Fibroblast of lung (primary cell): Measurements from ENCODE around the gene KLHDC4. TPM values are rescaled to one million over a fixed set of nuclear protein-coding genes. Genes with fewer than 3 reads are reported as not detected.

Experiments used
- DNase-seq, 2 donors: peaks; one replicate each; pipeline versions ENCODE4 v3.0.0 to v3.0.0-alpha.2; 2010; ENCODE audit warnings: low read depth in 2 of 2
- H2AFZ ChIP-seq: 2 replicates; pipeline ENCODE4 v1.5.1; 2012; ENCODE audit warnings: low read length, control low read depth, inconsistent platforms
- H3K27ac ChIP-seq: 2 replicates; pipeline ENCODE4 v1.5.1; 2011; ENCODE audit warnings: low read length, control low read depth; ENCODE audit not compliant: insufficient read depth
- H3K27me3 ChIP-seq: 2 replicates; pipeline ENCODE4 v1.5.1; 2011; ENCODE audit warnings: mild to moderate bottlenecking, low read length; ENCODE audit not compliant: control insufficient read depth, insufficient read depth
- H3K36me3 ChIP-seq: 2 replicates; pipeline ENCODE4 v1.5.1; 2011; ENCODE audit warnings: low read length; ENCODE audit not compliant: control insufficient read depth, insufficient read depth
- H3K4me1 ChIP-seq: 2 replicates; pipeline ENCODE4 v1.5.1; 2011; ENCODE audit warnings: low read length; ENCODE audit not compliant: control insufficient read depth, insufficient read depth; ENCODE audit errors: extremely low read depth
- H3K4me2 ChIP-seq: 2 replicates; pipeline ENCODE4 v1.5.1; 2011; ENCODE audit warnings: low read length, control low read depth; ENCODE audit not compliant: insufficient read depth; ENCODE audit errors: extremely low read depth
- H3K4me3 ChIP-seq, 4 experiments: fragments of 200-600 bp in 1 of 4; sonication (generic) in 1 of 4; replicated peaks in 1 of 4; 2 replicates each; pipeline ENCODE4 v1.5.1; 2011 to 2016; ENCODE audit warnings: low read length in 4 of 4, low read depth in 3 of 4, mild to moderate bottlenecking in 3 of 4, control low read depth in 2 of 4, inconsistent platforms in 1 of 4, mixed read lengths in 1 of 4; ENCODE audit not compliant: insufficient read depth in 1 of 4; ENCODE audit errors: control extremely low read depth in 1 of 4
- H3K79me2 ChIP-seq: 2 replicates; pipeline ENCODE4 v1.5.1; 2012; ENCODE audit warnings: mild to moderate bottlenecking, low read length, inconsistent platforms; ENCODE audit not compliant: control insufficient read depth, insufficient read depth
- H3K9ac ChIP-seq: 2 replicates; pipeline ENCODE4 v1.5.1; 2011; ENCODE audit warnings: mild to moderate bottlenecking, low read length, control low read depth; ENCODE audit not compliant: insufficient read depth
- H3K9me3 ChIP-seq: 2 replicates; pipeline ENCODE4 v1.5.1; 2012; ENCODE audit warnings: low read depth, low read length; ENCODE audit not compliant: control insufficient read depth, insufficient read depth
- H4K20me1 ChIP-seq: 2 replicates; pipeline ENCODE4 v1.5.1; 2011; ENCODE audit warnings: low read length; ENCODE audit not compliant: control insufficient read depth, insufficient read depth; ENCODE audit errors: extremely low read depth
- EZH2 ChIP-seq: IDR thresholded peaks from 2 replicates; pipeline ENCODE4 v1.5.1; 2012; ENCODE audit warnings: low read length, control low read depth, mild to moderate bottlenecking; ENCODE audit errors: missing control alignments
- polyA plus RNA-seq, 2 donors: library from polyadenylated mRNA; depleted of rRNA in 1 of 2; stranded (reverse) in 1 of 2; unstranded in 1 of 2; fragments of >200 nt; gene quantifications; 2 replicates each; pipeline ENCODE4 v1.2.1, GENCODE V29; 2011 to 2012; ENCODE audit warnings: missing spikeins in 1 of 2
- total RNA-seq: library from RNA; depleted of rRNA; stranded (reverse); fragments of >200 nt; gene quantifications from 2 replicates; pipeline ENCODE4 v1.2.1, GENCODE V29; 2014
- TF ChIP-seq, protein P1 (sequence below), 2 donors: IDR thresholded peaks in 1 of 2; conservative IDR thresholded peaks in 1 of 2; 1 replicate in 1 of 2; 2 replicates in 1 of 2; pipeline ENCODE4 v1.5.1; 2011 to 2012; ENCODE audit warnings: low read length in 2 of 2, control low read depth in 1 of 2, inconsistent platforms in 1 of 2, low read depth in 1 of 2, mild to moderate bottlenecking in 1 of 2

KLHDC4 gene
- total and polyA plus RNA-seq, 2 donors (not counting 1 experiment from before 2014, with no cell fraction given), result 7.3 to 17.8 TPM

GRCh38 chr16:87680272-87680644, 85.5 kb downstream of the KLHDC4 start:
- Histone ChIP-seq H3K27me3 (no peaks in the 10 kb centered on the region), H3K4me1 (peaks cover 9% of the 10 kb centered on the region), H3K36me3 (no peaks in the 10 kb centered on the region), H3K79me2 (no peaks in the 10 kb centered on the region), H3K4me2 (no peak overlapping the region), H3K9ac (no peak overlapping the region), H4K20me1 (no peaks in the 10 kb centered on the region), H3K4me3 (no peak overlapping the region), H3K27ac (no peak overlapping the region), H3K9me3 (no peaks in the 10 kb centered on the region), H2AFZ (no peak overlapping the region)
- DNase-seq, result no peak
- TF ChIP-seq, protein P1, sequence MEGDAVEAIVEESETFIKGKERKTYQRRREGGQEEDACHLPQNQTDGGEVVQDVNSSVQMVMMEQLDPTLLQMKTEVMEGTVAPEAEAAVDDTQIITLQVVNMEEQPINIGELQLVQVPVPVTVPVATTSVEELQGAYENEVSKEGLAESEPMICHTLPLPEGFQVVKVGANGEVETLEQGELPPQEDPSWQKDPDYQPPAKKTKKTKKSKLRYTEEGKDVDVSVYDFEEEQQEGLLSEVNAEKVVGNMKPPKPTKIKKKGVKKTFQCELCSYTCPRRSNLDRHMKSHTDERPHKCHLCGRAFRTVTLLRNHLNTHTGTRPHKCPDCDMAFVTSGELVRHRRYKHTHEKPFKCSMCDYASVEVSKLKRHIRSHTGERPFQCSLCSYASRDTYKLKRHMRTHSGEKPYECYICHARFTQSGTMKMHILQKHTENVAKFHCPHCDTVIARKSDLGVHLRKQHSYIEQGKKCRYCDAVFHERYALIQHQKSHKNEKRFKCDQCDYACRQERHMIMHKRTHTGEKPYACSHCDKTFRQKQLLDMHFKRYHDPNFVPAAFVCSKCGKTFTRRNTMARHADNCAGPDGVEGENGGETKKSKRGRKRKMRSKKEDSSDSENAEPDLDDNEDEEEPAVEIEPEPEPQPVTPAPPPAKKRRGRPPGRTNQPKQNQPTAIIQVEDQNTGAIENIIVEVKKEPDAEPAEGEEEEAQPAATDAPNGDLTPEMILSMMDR (conservative IDR thresholded peaks at IDR 0.05 in 1 of 2, IDR thresholded peaks at IDR 0.05 in 1 of 2; ENCODE audit: low read depth in 1 of 2, low read length in 2 of 2), result no peak

GRCh38 chr16:87679593-87680271, 86.1 kb downstream of the KLHDC4 start:
- no peaks in the 10 kb centered on the region for H3K79me2 ChIP-seq
- H3K9ac ChIP-seq, result no peak overlapping the region
- no peak overlapping the region for H3K4me2 ChIP-seq
- no peak for TF ChIP-seq EZH2
- TF ChIP-seq, protein P1 (conservative IDR thresholded peaks at IDR 0.05 in 1 of 2, IDR thresholded peaks at IDR 0.05 in 1 of 2; ENCODE audit: low read depth in 1 of 2, low read length in 2 of 2), result no peak
- no peak overlapping the region for H3K4me3 ChIP-seq
- H3K27ac ChIP-seq, result no peak overlapping the region
- H2AFZ ChIP-seq, result no peak overlapping the region
- H3K4me1 ChIP-seq, result peaks cover 9% of the 10 kb centered on the region
- H3K9me3 ChIP-seq, result no peaks in the 10 kb centered on the region
- H3K27me3 ChIP-seq, result no peaks in the 10 kb centered on the region
- H4K20me1 ChIP-seq, result no peaks in the 10 kb centered on the region
- DNase-seq, result no peak
- no peaks in the 10 kb centered on the region for H3K36me3 ChIP-seq

DNA sequence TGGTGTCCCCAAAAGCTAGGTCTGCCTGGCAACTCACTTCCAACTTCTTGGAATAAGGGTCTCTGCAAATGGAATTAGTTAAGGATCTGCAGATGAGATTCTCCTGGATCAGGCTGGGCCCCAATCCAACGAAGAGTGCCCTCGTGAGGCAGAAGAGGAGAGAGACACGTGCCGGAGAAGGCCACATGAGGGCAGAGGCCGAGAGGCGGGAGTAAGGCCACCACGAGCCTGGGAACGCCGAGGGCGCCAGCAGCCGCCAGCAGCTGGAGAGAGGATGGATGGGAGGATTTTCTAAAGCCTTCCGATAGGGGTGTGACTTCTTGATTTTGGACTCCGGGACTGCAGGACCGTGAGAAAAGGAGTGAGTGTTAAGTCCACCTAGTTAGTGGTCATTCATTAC, 87.2 kb downstream of the KLHDC4 start:
- H3K27ac ChIP-seq, result no peak overlapping the region
- peaks cover 9% of the 10 kb centered on the region for H3K4me1 ChIP-seq
- H2AFZ ChIP-seq, result no peak overlapping the region
- no peaks in the 10 kb centered on the region for H4K20me1 ChIP-seq
- no peaks in the 10 kb centered on the region for H3K9me3 ChIP-seq
- H3K4me3 ChIP-seq, result no peak overlapping the region
- H3K27me3 ChIP-seq, result no peaks in the 10 kb centered on the region
- H3K4me2 ChIP-seq, result no peak overlapping the region
- DNase-seq, result no peak
- H3K9ac ChIP-seq, result no peak overlapping the region
- H3K36me3 ChIP-seq, result no peaks in the 10 kb centered on the region
- H3K79me2 ChIP-seq, result no peaks in the 10 kb centered on the region
- TF ChIP-seq, protein P1 (conservative IDR thresholded peaks at IDR 0.05 in 1 of 2, IDR thresholded peaks at IDR 0.05 in 1 of 2; ENCODE audit: low read depth in 1 of 2, low read length in 2 of 2), result peak in 1 of 2 donors; percentile 10
- no peak for TF ChIP-seq EZH2
